H9 (cell line): ENCODE measurements around the gene ECD. TPM values are rescaled to one million over a fixed set of nuclear protein-coding genes. Genes with fewer than 3 reads are reported as not detected.
A peak's percentile ranks its signal among the peaks of the same experiment; 100 is the strongest.

Experiments used
- DNase-seq: peaks from one replicate; pipeline ENCODE4 v3.0.0-alpha.2; 2017
- H2AFZ ChIP-seq: one replicate; pipeline ENCODE4 v1.6.1; 2013; ENCODE audit warnings: mild to moderate bottlenecking, low read length, control low read depth, moderate library complexity
- H2AK5ac ChIP-seq: 2 replicates; pipeline ENCODE4 v1.6.1; 2013; ENCODE audit warnings: low read length, control low read depth, mixed read lengths; ENCODE audit not compliant: insufficient read length
- H2BK120ac ChIP-seq: one replicate; pipeline ENCODE4 v1.6.1; 2013; ENCODE audit warnings: low read depth, mild to moderate bottlenecking, low read length, control low read depth, inconsistent platforms; ENCODE audit not compliant: poor library complexity, severe bottlenecking
- H2BK12ac ChIP-seq: 2 replicates; pipeline ENCODE4 v1.6.1; 2013; ENCODE audit warnings: low read length, control low read depth, mixed read lengths, low read depth; ENCODE audit not compliant: insufficient read length
- H2BK15ac ChIP-seq: 2 replicates; pipeline ENCODE4 v1.6.1; 2013; ENCODE audit warnings: low read depth, low read length, control low read depth
- H2BK20ac ChIP-seq: one replicate; pipeline ENCODE4 v1.6.1; 2013; ENCODE audit warnings: low read depth, mild to moderate bottlenecking, low read length, control low read depth, inconsistent platforms; ENCODE audit not compliant: poor library complexity, severe bottlenecking
- H2BK5ac ChIP-seq: 2 replicates; pipeline ENCODE4 v1.6.1; 2013; ENCODE audit warnings: low read length, control low read depth, mixed read lengths; ENCODE audit not compliant: insufficient read length
- H3K14ac ChIP-seq: 2 replicates; pipeline ENCODE4 v1.6.1; 2013; ENCODE audit warnings: low read length, control low read depth; ENCODE audit not compliant: insufficient read depth
- H3K18ac ChIP-seq: 2 replicates; pipeline ENCODE4 v1.6.1; 2013; ENCODE audit warnings: low read depth, mild to moderate bottlenecking, mixed read lengths, low read length, control low read depth; ENCODE audit not compliant: insufficient read length
- H3K23ac ChIP-seq: 2 replicates; pipeline ENCODE4 v1.6.1; 2013; ENCODE audit warnings: low read length, control low read depth, mixed read lengths, low read depth; ENCODE audit not compliant: insufficient read length
- H3K23me2 ChIP-seq: 2 replicates; pipeline ENCODE4 v1.6.1; 2013; ENCODE audit warnings: low read depth, mild to moderate bottlenecking, mixed read lengths, low read length, control low read depth; ENCODE audit not compliant: insufficient read length, poor library complexity, severe bottlenecking
- H3K27ac ChIP-seq: 2 replicates; pipeline ENCODE4 v1.5.1; 2013; ENCODE audit warnings: low read length, control low read depth, mixed read lengths, low read depth; ENCODE audit not compliant: insufficient read length
- H3K27me3 ChIP-seq: 2 replicates; pipeline ENCODE4 v1.6.1; 2013; ENCODE audit warnings: low read length, control low read depth, inconsistent platforms; ENCODE audit not compliant: insufficient read depth
- H3K4ac ChIP-seq: 2 replicates; pipeline ENCODE4 v1.6.1; 2013; ENCODE audit warnings: low read depth, mild to moderate bottlenecking, control low read depth, inconsistent platforms, low read length, moderate library complexity
- H3K4me1 ChIP-seq: 2 replicates; pipeline ENCODE4 v1.6.1; 2013; ENCODE audit warnings: low read length, control low read depth, inconsistent platforms; ENCODE audit not compliant: insufficient read depth
- H3K4me2 ChIP-seq: 2 replicates; pipeline ENCODE4 v1.6.1; 2013; ENCODE audit warnings: low read length, control low read depth, mixed read lengths; ENCODE audit not compliant: insufficient read length, insufficient read depth
- H3K56ac ChIP-seq: 2 replicates; pipeline ENCODE4 v1.6.1; 2013; ENCODE audit warnings: low read depth, mild to moderate bottlenecking, mixed read lengths, low read length, control low read depth; ENCODE audit not compliant: insufficient read length
- H3K79me1 ChIP-seq: 2 replicates; pipeline ENCODE4 v1.6.1; 2013; ENCODE audit warnings: low read depth, mild to moderate bottlenecking, moderate library complexity, low read length, control low read depth, inconsistent platforms; ENCODE audit not compliant: insufficient read depth, poor library complexity, severe bottlenecking
- H3K79me2 ChIP-seq: 2 replicates; pipeline ENCODE4 v1.6.1; 2013; ENCODE audit warnings: low read length, control low read depth, inconsistent platforms; ENCODE audit not compliant: insufficient read depth
- H3K9ac ChIP-seq: 2 replicates; pipeline ENCODE4 v1.6.1; 2013; ENCODE audit warnings: low read length, control low read depth, mixed read lengths; ENCODE audit not compliant: insufficient read length; ENCODE audit errors: extremely low read depth
- H3K9me3 ChIP-seq: one replicate; pipeline ENCODE4 v1.6.1; 2013; ENCODE audit warnings: low read depth, low read length, inconsistent platforms; ENCODE audit not compliant: control insufficient read depth
- H3T11ph ChIP-seq: one replicate; pipeline ENCODE4 v1.6.1; 2013; ENCODE audit warnings: mild to moderate bottlenecking, low read length, control low read depth, inconsistent platforms
- H4K20me1 ChIP-seq: one replicate; pipeline ENCODE4 v1.6.1; 2013; ENCODE audit not compliant: control insufficient read depth, insufficient read length, insufficient read depth
- H4K5ac ChIP-seq: 2 replicates; pipeline ENCODE4 v1.6.1; 2013; ENCODE audit warnings: low read depth, mild to moderate bottlenecking, mixed read lengths, low read length, control low read depth; ENCODE audit not compliant: insufficient read length
- H4K8ac ChIP-seq: replicated peaks from 2 replicates; pipeline ENCODE4 v1.6.1; 2013; ENCODE audit warnings: low read length, control low read depth, mixed read lengths, low read depth; ENCODE audit not compliant: insufficient read length
- H4K91ac ChIP-seq: 2 replicates; pipeline ENCODE4 v1.6.1; 2013; ENCODE audit warnings: low read depth, mild to moderate bottlenecking, moderate library complexity, mixed read lengths, low read length, control low read depth; ENCODE audit not compliant: insufficient read length
- H3K27ac Mint-ChIP-seq, 3 experiments: 2 replicates in 2 of 3; 3 replicates in 1 of 3; pipeline ENCODE4 v1.8.0; 2020 to 2021; ENCODE audit warnings: mixed read lengths in 3 of 3, mild to moderate bottlenecking in 1 of 3, moderate library complexity in 1 of 3
- H3K27me3 Mint-ChIP-seq: 2 replicates; pipeline ENCODE4 v1.8.0; 2021; ENCODE audit warnings: low read depth, mild to moderate bottlenecking, moderate library complexity, mixed read lengths
- H3K36me3 Mint-ChIP-seq, 3 experiments: 2 replicates in 2 of 3; 3 replicates in 1 of 3; pipeline ENCODE4 v1.8.0; 2020 to 2021; ENCODE audit warnings: low read depth in 3 of 3, mixed read lengths in 3 of 3; ENCODE audit not compliant: insufficient read depth in 1 of 3
- H3K4me1 Mint-ChIP-seq, 2 experiments: 2 replicates each; pipeline ENCODE4 v1.8.0; 2020; ENCODE audit warnings: mixed read lengths in 2 of 2
- H3K4me3 Mint-ChIP-seq, 2 experiments: 2 replicates in 1 of 2; 3 replicates in 1 of 2; pipeline ENCODE4 v1.8.0; 2020 to 2021; ENCODE audit warnings: mild to moderate bottlenecking in 2 of 2, mixed read lengths in 2 of 2, moderate library complexity in 1 of 2
- H3K9me3 Mint-ChIP-seq, 2 experiments: 2 replicates in 1 of 2; 3 replicates in 1 of 2; pipeline ENCODE4 v1.8.0; 2020; ENCODE audit warnings: mild to moderate bottlenecking in 2 of 2, mixed read lengths in 2 of 2, moderate library complexity in 1 of 2
- CTCF ChIP-seq: fragments of 200-600 bp; sonication (generic); conservative IDR thresholded peaks from 3 replicates; pipeline ENCODE4 v1.8.0; 2021; ENCODE audit warnings: antibody characterized with exemption, mild to moderate bottlenecking
- WGBS: extraction: QIAGEN DNeasy Blood & Tissue Kit; methylation state at CpG from one replicate; pipeline ENCODE4 v1.1.7; 2013; ENCODE audit warnings: missing lambda C conversion rate, low lambda C conversion rate, mixed read lengths; ENCODE audit not compliant: insufficient read length; ENCODE audit errors: extremely low coverage; 5-methylcytosine and 5-hydroxymethylcytosine counted together
- total RNA-seq: library from RNA; stranded (reverse); gene quantifications from 2 replicates; pipeline ENCODE4 v1.2.1, GENCODE V29; 2021

ECD gene
- total RNA-seq, 1 experiment from 2014 or later, result 41.6 TPM

GRCh38 chr10:73169320-73169719, 1.5 kb upstream of the ECD start:
- H3K56ac ChIP-seq, result no peak overlapping the region
- no peak overlapping the region for H3K14ac ChIP-seq
- no peak overlapping the region for H4K91ac ChIP-seq
- Mint-ChIP-seq H3K27me3 (no peaks in the 10 kb centered on the region), H3K36me3 (peaks cover 3 to 17% (median 5%) of the 10 kb centered on the region in 3 experiments), H3K9me3 (peaks cover 0 to 3% of the 10 kb centered on the region in 2 experiments; a peak in 1 of 5 replicates), H3K27ac (no peak overlapping the region), H3K4me1 (peaks cover 13 to 14% of the 10 kb centered on the region in 2 experiments), H3K4me3 (peak overlapping the region in 1 of 2 experiments; percentile 99; a peak in 3 of 5 replicates)
- no peak overlapping the region for H2BK12ac ChIP-seq
- H4K20me1 ChIP-seq, result no peaks in the 10 kb centered on the region
- H2BK5ac ChIP-seq, result no peak overlapping the region
- H3K18ac ChIP-seq, result no peak overlapping the region
- H3K23me2 ChIP-seq, result peaks cover 7% of the 10 kb centered on the region
- no peaks in the 10 kb centered on the region for H3K27me3 ChIP-seq
- H2BK15ac ChIP-seq, result no peak overlapping the region
- H3K9me3 ChIP-seq, result no peaks in the 10 kb centered on the region
- no peaks in the 10 kb centered on the region for H3K4me1 ChIP-seq
- peaks cover 6% of the 10 kb centered on the region for H3K79me1 ChIP-seq
- no peak overlapping the region for H4K8ac ChIP-seq
- peaks cover 5% of the 10 kb centered on the region; the same call in 1 of the 2 replicates for H3K79me2 ChIP-seq
- H2AK5ac ChIP-seq, result no peak overlapping the region
- no peak overlapping the region for H3K23ac ChIP-seq
- no peak overlapping the region for H3K4ac ChIP-seq
- H3T11ph ChIP-seq, result no peak overlapping the region
- no peak overlapping the region for H2AFZ ChIP-seq
- no peak for DNase-seq
- H3K4me2 ChIP-seq, result no peak overlapping the region
- no peak overlapping the region for H2BK120ac ChIP-seq
- no peak overlapping the region for H3K27ac ChIP-seq
- H2BK20ac ChIP-seq, result no peak overlapping the region
- H3K9ac ChIP-seq, result no peak overlapping the region
- no CpG with 5 or more reads among the region's 3 CpGs for WGBS
- no peak overlapping the region for H4K5ac ChIP-seq
- no peak for TF ChIP-seq CTCF
